Immature natural killer cell (primary cell): ENCODE results near the gene AK8. TPM values are rescaled to one million over a fixed set of nuclear protein-coding genes. Genes with fewer than 3 reads are reported as not detected.
"Not testable (repeated sequence)": the region's sequence is repeated elsewhere in the genome, so short reads cannot be mapped to it uniquely, and the experiment has no call there.

Experiments used
- DNase-seq, 3 donors: peaks; one replicate each; pipeline ENCODE4 v3.0.0; 2022; ENCODE audit warnings: mixed read lengths in 1 of 3
- H3K27ac Mint-ChIP-seq, 6 donors: one replicate each; pipeline ENCODE4 v1.8.0; 2020; ENCODE audit warnings: mixed read lengths in 6 of 6, mild to moderate bottlenecking in 5 of 6, inconsistent platforms in 4 of 6, moderate library complexity in 3 of 6
- H3K27me3 Mint-ChIP-seq, 3 donors: one replicate each; pipeline ENCODE4 v1.8.0; 2020 to 2021; ENCODE audit warnings: low read depth in 3 of 3, mild to moderate bottlenecking in 3 of 3, mixed read lengths in 3 of 3, moderate library complexity in 3 of 3, inconsistent platforms in 1 of 3
- H3K36me3 Mint-ChIP-seq, 3 donors: one replicate each; pipeline ENCODE4 v1.8.0; 2020; ENCODE audit warnings: mixed read lengths in 3 of 3, inconsistent platforms in 2 of 3, mild to moderate bottlenecking in 2 of 3
- H3K4me1 Mint-ChIP-seq, 2 donors: one replicate each; pipeline ENCODE4 v1.8.0; 2020; ENCODE audit warnings: inconsistent platforms in 2 of 2, mild to moderate bottlenecking in 2 of 2, mixed read lengths in 2 of 2, moderate library complexity in 1 of 2
- H3K4me3 Mint-ChIP-seq, 5 donors: one replicate each; pipeline ENCODE4 v1.8.0; 2020; ENCODE audit warnings: mild to moderate bottlenecking in 5 of 5, mixed read lengths in 5 of 5, inconsistent platforms in 3 of 5, moderate library complexity in 3 of 5
- H3K9me3 Mint-ChIP-seq, 6 donors: one replicate each; pipeline ENCODE4 v1.8.0; 2020; ENCODE audit warnings: mild to moderate bottlenecking in 6 of 6, mixed read lengths in 6 of 6, inconsistent platforms in 4 of 6, moderate library complexity in 3 of 6
- polyA plus RNA-seq, 3 donors: library from polyadenylated mRNA; unstranded; fragments of 300-500 nt; fragmentation: Illumina TruSeq; gene quantifications; one replicate each; pipeline ENCODE4 v1.2.3, GENCODE V29; 2021

The AK8 gene
- polyA plus RNA-seq, 3 donors from 2014 or later: 1.9 to 3.3 TPM; not detected in 1

GRCh38 chr9:132730054-132731033, 147.7 kb downstream of the AK8 start:
- no peak for DNase-seq
- peaks cover 0 to 2% (median 0%) of the 10 kb centered on the region in 3 donors for H3K27me3 Mint-ChIP-seq
- H3K27ac Mint-ChIP-seq: no peak overlapping the region
- H3K4me1 Mint-ChIP-seq: no peaks in the 10 kb centered on the region
- H3K4me3 Mint-ChIP-seq: no peak overlapping the region
- no peaks in the 10 kb centered on the region for H3K36me3 Mint-ChIP-seq
- H3K9me3 Mint-ChIP-seq: no peaks in the 10 kb centered on the region

GRCh38 chr9:132729235-132729890, 148.7 kb downstream of the AK8 start:
- DNase-seq: no peak
- Mint-ChIP-seq H3K27ac (no peak overlapping the region), H3K4me1 (no peaks in the 10 kb centered on the region), H3K36me3 (no peaks in the 10 kb centered on the region), H3K9me3 (no peaks in the 10 kb centered on the region), H3K27me3 (peaks cover 0 to 2% (median 0%) of the 10 kb centered on the region in 3 donors), H3K4me3 (no peak overlapping the region)

GRCh38 chr9:132728497-132728896, 149.6 kb downstream of the AK8 start:
- no peak overlapping the region for H3K27ac Mint-ChIP-seq
- H3K4me3 Mint-ChIP-seq: no peak overlapping the region
- H3K4me1 Mint-ChIP-seq: no peaks in the 10 kb centered on the region
- H3K9me3 Mint-ChIP-seq: no peaks in the 10 kb centered on the region
- DNase-seq: no peak
- no peaks in the 10 kb centered on the region for H3K36me3 Mint-ChIP-seq
- peaks cover 0 to 2% (median 0%) of the 10 kb centered on the region in 3 donors for H3K27me3 Mint-ChIP-seq

GRCh38 chr9:132728071-132728470, 150.0 kb downstream of the AK8 start:
- no peaks in the 10 kb centered on the region for H3K4me1 Mint-ChIP-seq
- H3K27ac Mint-ChIP-seq: no peak overlapping the region

GRCh38 chr9:132726576-132727130, 151.4 kb downstream of the AK8 start:
- Mint-ChIP-seq H3K4me3 (no peak overlapping the region), H3K27me3 (peaks cover 0 to 2% (median 0%) of the 10 kb centered on the region in 3 donors), H3K36me3 (no peaks in the 10 kb centered on the region), H3K4me1 (no peaks in the 10 kb centered on the region), H3K27ac (no peak overlapping the region), H3K9me3 (no peaks in the 10 kb centered on the region)
- no peak for DNase-seq

More at GRCh38 chr9:132728071-132728470, 150.0 kb downstream of the AK8 start:
- H3K27me3 Mint-ChIP-seq: peaks cover 0 to 2% (median 0%) of the 10 kb centered on the region in 3 donors
- no peak for DNase-seq
- no peaks in the 10 kb centered on the region for H3K9me3 Mint-ChIP-seq
- no peak overlapping the region for H3K4me3 Mint-ChIP-seq
- H3K36me3 Mint-ChIP-seq: no peaks in the 10 kb centered on the region

GRCh38 chr9:132725306-132725705, 152.8 kb downstream of the AK8 start:
- H3K36me3 Mint-ChIP-seq: no peaks in the 10 kb centered on the region
- H3K27me3 Mint-ChIP-seq: peaks cover 0 to 2% (median 0%) of the 10 kb centered on the region in 3 donors
- H3K27ac Mint-ChIP-seq: no peak overlapping the region
- no peaks in the 10 kb centered on the region for H3K9me3 Mint-ChIP-seq
- H3K4me3 Mint-ChIP-seq: no peak overlapping the region
- H3K4me1 Mint-ChIP-seq: no peaks in the 10 kb centered on the region
- no peak for DNase-seq

- Mint-ChIP-seq H3K4me1 (no peaks in the 10 kb centered on the region), H3K4me3 (no peak overlapping the region), H3K9me3 (no peaks in the 10 kb centered on the region), H3K27ac (no peak overlapping the region), H3K36me3 (no peaks in the 10 kb centered on the region), H3K27me3 (peaks cover 2 to 3% (median 2%) of the 10 kb centered on the region in 3 donors)
- no peak for DNase-seq
These were observed 154.3 kb downstream of the AK8 start for GRCh38 chr9:132723809-132724208.

- H3K36me3 Mint-ChIP-seq: no peaks in the 10 kb centered on the region
- no peak overlapping the region for H3K27ac Mint-ChIP-seq
- no peaks in the 10 kb centered on the region for H3K4me1 Mint-ChIP-seq
- no peak overlapping the region for H3K4me3 Mint-ChIP-seq
- DNase-seq: no peak
- H3K27me3 Mint-ChIP-seq: peaks cover 2 to 7% (median 6%) of the 10 kb centered on the region in 3 donors
- H3K9me3 Mint-ChIP-seq: no peaks in the 10 kb centered on the region
These were observed 155.5 kb downstream of the AK8 start for GRCh38 chr9:132722564-132723065.

- no peaks in the 10 kb centered on the region for H3K9me3 Mint-ChIP-seq
- H3K4me1 Mint-ChIP-seq: no peaks in the 10 kb centered on the region
- H3K4me3 Mint-ChIP-seq: no peak overlapping the region
- H3K27ac Mint-ChIP-seq: no peak overlapping the region
- H3K27me3 Mint-ChIP-seq: peaks cover 2 to 11% (median 6%) of the 10 kb centered on the region in 3 donors
- no peaks in the 10 kb centered on the region for H3K36me3 Mint-ChIP-seq
- DNase-seq: no peak
These were observed 156.4 kb downstream of the AK8 start for GRCh38 chr9:132721661-132722060.

GRCh38 chr9:132718381-132718928, 159.6 kb downstream of the AK8 start:
- not testable (repeated sequence) for H3K4me3 Mint-ChIP-seq, H3K4me1 Mint-ChIP-seq, H3K36me3 Mint-ChIP-seq, H3K27me3 Mint-ChIP-seq, H3K9me3 Mint-ChIP-seq, DNase-seq, H3K27ac Mint-ChIP-seq

GRCh38 chr9:132717326-132717945, 160.6 kb downstream of the AK8 start:
- Mint-ChIP-seq H3K27me3 (peaks cover 2 to 9% (median 6%) of the 10 kb centered on the region in 3 donors), H3K36me3 (no peaks in the 10 kb centered on the region), H3K9me3 (no peaks in the 10 kb centered on the region), H3K27ac (no peak overlapping the region), H3K4me1 (no peaks in the 10 kb centered on the region), H3K4me3 (no peak overlapping the region)
- DNase-seq: no peak

- no peak overlapping the region for H3K4me3 Mint-ChIP-seq
These were observed 162.1 kb downstream of the AK8 start for GRCh38 chr9:132716007-132716406.

GRCh38 chr9:132712753-132713152, 165.3 kb downstream of the AK8 start:
- no peak overlapping the region for H3K4me3 Mint-ChIP-seq
- no peak for DNase-seq
- H3K4me1 Mint-ChIP-seq: no peaks in the 10 kb centered on the region
- H3K9me3 Mint-ChIP-seq: no peaks in the 10 kb centered on the region
- H3K36me3 Mint-ChIP-seq: no peaks in the 10 kb centered on the region
- peaks cover 0 to 5% (median 0%) of the 10 kb centered on the region in 3 donors for H3K27me3 Mint-ChIP-seq
- H3K27ac Mint-ChIP-seq: no peak overlapping the region

More at GRCh38 chr9:132716007-132716406, 162.1 kb downstream of the AK8 start:
- no peak for DNase-seq
- H3K27me3 Mint-ChIP-seq: peaks cover 2 to 9% (median 6%) of the 10 kb centered on the region in 3 donors
- no peak overlapping the region for H3K27ac Mint-ChIP-seq
- H3K36me3 Mint-ChIP-seq: no peaks in the 10 kb centered on the region
- no peaks in the 10 kb centered on the region for H3K4me1 Mint-ChIP-seq
- H3K9me3 Mint-ChIP-seq: no peaks in the 10 kb centered on the region
